HG03439 (cell line): ENCODE measurements around the gene KEAP1.
A peak's percentile ranks its signal among the peaks of the same experiment; 100 is the strongest.

ENCODE experiments used
- ATAC-seq: cut with Tn5 transposase; IDR thresholded peaks from one replicate; pipeline ENCODE4 v1.9.1; 2021; ENCODE audit warnings: mild to moderate bottlenecking, moderate library complexity; ENCODE audit not compliant: unreplicated experiment

Gene KEAP1

DNA sequence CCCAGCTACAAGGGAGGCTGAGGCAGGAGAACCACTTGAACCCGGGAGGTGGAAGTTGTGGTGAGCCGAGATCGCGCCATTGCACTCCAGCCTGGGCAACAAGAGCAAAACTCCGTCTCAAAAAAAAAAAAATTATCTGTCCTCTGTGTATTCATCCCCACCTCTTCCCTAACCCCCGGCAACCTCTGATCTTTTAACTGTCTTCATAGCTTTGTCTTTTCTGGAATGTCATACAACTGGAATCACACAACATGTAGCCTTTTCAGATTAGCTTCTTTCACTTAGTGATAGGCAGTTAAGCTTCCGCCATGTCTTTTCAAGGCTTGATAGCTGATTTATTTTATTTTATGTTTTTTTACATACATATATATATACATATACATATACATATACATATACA, 22.5 kb upstream of the KEAP1 start:
- no peak for ATAC-seq

DNA sequence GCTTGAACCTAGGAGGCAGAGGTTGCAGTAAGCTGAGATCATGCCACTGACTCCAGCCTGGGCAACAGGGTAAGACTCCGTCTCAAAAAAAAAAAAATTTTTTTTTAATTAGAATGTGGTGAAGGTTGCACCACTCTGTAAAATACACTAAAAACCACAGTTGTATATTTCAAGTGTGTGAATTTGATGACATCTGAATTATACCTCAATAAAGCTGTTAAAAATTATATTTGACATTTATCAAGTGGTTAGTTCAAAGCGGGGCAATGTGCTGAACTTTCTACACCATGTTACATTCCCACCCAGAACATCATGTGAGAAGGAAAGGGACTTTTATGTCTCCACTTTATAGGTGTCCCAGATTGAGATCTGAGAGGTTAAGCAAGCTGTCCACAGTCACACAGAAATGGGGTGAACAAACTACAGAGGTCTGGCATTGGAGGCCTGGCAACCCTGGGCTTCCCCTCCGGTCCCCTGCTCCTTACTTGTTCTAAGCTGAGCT, 20.0 kb upstream of the KEAP1 start:
- ATAC-seq, result no peak

DNA sequence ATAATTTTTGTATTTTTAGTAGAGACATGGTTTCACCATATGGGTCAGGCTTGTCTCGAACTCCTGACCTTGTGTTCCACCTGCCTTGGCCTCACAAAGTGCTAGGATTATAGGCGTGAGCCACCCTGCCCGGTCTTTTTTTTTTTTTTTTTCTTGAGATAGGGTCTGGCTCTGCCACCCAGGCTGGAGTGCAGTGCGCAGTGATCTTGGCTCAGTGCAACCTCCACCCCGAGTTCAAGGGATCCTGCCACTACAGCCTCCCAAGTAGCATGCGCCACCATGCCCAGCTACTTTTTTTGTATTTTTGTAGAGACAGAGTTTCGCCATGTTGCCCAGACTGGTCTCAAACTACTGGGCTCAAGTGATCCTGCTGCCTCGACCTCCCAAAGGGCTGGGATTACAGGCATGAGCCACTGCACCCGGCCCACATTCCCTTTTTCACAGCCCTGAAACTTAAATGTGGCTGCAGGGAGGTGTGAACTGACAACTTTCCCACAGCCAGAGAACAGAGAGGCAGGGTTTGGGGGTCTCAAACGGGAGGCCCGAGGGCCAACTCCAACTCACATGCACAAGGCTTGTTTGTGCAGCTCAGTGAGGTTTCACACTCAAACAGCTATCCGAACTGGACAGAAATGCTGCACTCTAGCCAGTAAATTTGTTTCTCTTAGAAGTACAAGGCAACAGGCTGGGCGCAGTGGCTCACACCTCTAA, 18.5 kb upstream of the KEAP1 start:
- ATAC-seq, result no peak

DNA sequence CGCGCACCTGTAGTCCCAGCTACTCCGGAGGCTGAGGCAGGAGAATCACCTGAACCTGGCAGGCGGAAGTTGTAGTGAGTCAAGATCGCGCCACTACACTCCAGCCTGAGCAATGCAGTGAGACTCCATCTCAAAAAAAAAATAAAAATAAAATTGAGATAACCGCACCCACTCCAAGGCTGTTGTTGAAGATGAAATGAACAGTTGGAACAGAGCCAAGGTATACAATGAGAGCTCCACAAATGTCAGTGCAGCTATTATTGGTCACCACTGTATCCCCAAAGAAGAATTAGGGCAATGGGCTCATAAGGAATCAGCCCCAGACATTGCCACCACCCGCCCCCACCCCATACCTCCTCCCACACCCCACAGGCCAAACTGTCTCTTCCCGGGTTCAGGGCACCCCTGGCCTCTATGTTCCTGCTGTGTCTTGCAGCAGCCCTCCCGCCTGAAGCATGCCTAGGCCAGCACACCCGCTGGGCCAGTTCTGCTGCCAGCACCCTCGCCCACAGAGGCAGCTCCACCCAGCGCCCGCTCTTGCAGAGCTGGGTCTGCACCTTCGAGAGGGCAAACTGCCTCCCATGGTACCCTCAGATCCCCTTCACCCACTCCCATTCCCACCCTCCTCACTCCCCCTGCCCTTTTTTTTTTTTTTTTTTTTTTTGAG, 17.6 kb upstream of the KEAP1 start:
- ATAC-seq, result no peak

DNA sequence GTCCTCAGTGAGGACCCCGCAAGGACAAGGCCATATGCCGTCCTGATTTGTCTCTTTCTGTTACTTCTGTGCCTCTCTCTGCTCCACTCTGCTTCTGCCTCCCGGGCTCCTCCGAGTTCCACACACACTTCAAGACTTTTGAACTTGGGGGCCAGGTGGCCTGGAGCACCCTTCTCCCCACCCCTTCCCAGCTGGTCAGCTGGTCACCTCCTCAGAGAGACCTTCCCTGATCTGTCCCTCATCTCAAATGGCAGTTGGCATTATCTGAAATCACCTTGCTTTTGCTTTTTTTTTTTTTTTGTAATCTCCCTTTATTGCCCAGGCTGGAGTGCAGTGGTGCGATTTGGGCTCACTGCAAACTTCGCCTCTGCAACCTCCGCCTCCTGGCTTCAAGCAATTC, 16.3 kb upstream of the KEAP1 start:
- no peak for ATAC-seq

DNA sequence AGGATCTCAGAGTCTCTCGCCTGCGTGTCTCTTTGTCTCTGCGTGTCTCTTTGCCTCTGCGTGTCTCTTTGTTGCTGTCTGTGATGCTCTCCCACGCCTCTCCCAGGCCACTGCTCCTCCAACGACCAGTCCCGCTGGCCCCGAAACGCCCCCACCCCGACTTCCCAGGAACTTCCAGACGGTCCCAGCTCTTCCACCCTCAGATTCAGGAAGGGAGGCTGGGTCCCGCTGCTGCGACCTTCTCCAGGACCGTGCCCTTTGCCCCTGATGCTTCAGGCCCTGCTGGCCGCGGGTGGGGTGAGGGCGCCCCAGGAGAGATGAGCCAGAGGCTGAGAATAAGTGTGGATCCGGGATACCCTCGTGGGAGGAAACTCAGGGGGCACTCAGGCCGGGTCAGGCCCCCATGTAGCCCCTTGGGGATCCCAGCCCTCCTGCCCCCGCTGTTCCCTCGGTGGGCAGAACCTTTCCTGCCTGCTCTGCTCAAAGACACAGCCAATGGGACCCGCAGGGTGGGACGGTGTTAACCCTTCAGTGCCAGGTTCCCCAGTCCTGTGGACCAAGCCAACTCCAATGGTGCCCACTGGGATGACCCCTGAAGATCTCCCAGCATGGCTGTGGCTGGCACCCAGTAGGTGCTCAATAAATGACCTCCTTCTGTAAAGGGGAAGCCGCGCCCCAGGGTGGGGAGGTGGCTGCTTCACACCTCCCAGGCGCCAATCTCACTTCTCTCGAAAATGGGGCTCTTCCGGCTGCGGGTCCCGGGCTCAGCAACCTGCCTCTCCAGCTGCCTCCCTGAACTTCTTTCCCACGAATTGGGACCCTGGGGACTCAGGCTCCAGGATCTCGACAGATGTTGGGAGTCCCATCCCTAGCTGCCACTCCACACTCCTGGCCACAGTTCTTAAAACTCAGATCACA, 15.5 kb upstream of the KEAP1 start:
- ATAC-seq, result no peak

DNA sequence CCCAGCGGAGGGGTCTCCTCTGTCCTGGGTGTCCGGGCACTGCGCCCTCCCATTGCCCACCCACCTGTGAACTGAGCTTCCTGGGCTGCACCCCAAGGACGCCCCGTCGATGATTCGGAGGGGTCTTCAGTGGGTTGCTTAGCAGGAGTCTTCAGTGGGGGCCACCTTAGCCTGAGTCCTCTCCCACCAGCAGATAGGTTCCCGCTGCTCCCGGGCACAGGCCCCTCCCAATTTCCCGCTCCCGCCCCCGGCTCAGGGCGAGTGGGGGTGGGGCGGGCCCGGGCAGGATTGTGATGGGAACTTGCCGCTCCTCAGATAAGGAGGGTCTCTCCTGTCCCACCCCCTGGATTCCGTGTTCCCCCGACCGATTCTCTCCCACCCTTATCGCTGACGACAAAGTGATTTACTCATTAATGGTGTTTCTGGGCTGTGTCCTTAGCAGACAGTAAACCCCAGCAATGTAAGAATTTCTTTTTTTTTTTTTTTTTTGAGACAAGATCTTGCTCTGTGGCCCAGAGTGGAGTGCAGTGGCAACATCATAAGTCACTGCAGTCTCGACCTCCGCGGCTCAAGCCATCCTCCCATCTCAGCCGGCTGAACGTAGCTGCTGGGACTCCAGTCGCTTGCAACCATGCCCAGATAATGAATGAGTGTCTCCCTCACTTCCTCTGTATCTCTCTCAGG, 14.7 kb upstream of the KEAP1 start:
- no peak for ATAC-seq

DNA sequence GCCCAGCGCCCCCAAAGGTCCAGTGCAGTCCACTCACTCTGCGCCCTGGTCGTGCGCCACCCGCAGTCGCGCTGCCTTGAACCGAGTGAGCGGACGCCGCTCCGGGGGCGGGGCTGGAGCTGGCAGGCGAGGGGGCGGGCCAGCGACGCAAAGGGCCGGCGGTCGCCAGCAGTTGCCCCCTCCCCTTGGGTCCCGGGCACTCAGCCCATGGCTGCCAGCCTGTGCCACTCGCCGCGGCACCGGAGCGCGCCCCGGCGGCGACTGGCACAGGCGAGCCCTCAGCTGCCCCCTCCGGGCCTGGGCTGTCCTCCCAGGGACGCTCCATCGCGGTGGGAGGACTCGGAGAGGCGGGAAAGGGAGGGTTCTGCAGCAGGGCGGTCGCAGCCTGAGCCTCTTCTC, 14.2 kb upstream of the KEAP1 start, which contains the start of gene S1PR5:
S1PR5 (minus strand) TSS at position 87 of the 399 bp plus-strand sequence. CDS start 2,436 bp downstream, outside the sequence.
- no peak for ATAC-seq

DNA sequence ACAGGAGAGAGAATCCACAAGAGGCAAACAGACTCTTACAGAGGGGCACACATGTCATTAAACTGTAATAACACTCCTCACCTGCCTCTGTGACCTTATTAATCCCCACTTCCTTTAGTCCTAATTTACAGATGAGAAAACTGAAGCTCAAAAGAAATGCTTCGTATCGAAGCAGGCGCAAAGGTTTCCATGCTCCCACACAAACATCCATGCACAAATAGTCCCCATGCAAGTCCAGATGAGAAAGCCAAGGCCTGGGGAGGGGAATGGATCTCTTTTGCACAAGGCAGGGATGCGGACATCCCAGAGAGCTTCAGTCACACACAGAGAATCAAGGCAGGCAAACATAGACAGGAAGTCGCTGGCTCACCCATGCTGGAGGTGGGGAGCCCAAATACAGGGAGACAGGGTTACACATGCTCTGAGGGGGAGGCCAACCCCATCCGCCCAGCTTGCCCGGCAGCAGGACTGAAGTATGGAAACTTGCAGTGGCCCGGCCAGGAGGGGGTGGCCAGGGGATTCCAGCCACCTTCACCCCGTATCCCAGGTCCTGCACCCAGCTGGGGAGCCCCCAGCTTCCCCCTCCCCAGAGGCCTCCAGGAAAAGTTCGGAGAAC, 13.6 kb upstream of the KEAP1 start:
- ATAC-seq, result no peak

DNA sequence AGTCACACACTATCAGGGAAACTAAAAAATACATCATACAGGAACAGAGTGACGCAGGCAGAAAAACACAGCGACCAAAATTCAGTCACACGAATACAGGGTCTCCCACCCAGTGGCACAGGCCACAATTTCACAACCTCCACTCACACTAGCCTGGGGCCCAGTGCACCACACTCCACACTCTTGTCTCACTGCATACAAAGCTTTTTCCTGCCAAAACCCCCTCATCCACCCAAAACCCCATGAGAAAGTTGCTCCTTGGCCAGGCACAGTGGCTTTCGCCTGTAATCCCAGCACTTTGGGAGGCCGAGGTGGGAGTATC, 12.9 kb upstream of the KEAP1 start:
- ATAC-seq, result no peak

DNA sequence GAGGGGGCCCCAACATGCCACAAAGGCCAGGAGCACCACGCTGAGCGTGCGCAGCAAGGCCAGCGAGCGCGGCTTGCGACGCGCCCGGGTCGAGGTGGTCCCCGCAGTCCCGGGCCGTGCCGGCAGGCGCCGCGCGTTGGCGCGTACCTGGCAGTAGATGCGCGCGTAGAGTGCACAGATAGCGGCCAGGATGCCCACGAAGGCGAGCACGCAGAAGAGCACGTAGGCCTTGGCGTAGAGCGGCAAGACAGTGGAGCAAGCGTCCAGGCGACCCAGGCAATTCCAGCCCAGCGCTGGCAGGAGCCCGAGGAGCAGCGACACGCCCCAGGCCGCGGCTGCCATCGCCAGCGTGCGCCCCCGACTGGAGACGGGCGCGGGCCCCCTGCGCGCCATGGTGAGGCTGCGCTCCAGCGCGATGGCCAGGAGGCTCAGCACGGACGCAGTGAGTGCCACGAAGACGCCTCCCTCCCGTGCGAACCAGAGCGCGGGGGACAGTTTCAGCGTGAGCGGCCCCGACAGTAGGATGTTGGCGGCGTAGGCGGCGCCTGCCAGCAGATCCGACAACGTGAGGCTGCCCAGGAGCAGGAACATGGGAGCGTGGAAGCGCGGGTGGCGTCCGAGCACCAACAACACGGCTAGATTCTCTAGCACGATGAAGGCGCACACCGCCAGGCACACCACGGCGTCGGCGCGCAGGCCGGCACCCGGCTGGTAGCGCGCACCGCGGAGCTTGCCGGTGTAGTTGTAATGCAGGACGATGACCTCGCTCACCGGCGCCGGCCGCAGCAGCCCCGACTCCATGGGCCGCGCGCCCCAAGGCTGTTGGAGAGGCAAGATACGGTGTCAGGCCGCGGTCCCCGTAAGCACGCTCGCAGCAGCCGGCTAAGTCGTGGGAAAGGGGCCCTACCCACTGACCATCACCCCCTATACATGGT, 11.3 kb upstream of the KEAP1 start:
- ATAC-seq, result no peak

DNA sequence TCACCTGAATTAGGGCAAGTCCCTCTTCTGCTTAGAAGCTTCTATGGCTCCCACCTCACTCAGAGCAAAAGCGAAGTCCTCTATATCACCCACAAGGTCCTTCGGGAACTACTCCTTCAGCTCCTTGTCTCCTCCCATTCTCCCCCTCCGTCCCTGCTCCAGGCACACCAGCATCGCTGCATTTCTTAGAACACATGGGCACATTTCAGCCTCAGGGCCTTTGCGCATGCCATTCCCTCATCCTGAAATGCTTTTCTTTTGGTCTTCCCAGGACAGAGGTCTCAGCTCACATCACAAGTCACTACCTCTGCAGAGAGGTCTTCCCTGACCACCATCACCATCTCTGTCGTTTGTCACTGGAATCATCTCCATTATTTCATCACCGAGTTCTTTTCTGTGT, 10.1 kb upstream of the KEAP1 start:
- ATAC-seq, result no peak

DNA sequence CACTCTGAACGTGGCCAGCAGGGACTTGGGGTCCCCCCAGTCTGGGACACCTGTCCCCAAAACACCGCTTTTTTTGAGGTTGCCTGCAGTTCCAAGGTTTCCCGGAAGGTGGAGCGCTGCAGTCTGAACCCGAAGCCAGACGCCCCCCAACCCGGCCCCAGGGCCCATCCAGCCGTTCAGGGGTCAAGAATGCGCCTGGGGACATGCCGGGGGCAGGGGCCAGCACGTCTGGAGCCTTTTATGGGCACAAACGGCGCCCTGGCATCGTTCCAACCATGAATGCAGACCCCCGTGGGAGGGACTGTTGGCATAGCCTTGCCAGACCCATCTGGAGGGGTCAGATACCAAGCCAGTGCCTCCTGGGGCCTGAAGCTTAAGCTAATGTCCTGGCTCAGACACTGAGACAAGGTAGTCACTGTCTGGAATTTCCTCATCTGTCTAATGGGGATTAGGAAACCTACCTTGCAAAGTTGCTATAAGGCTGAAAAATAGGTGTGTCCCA, 7.2 kb upstream of the KEAP1 start:
- ATAC-seq, result no peak

DNA sequence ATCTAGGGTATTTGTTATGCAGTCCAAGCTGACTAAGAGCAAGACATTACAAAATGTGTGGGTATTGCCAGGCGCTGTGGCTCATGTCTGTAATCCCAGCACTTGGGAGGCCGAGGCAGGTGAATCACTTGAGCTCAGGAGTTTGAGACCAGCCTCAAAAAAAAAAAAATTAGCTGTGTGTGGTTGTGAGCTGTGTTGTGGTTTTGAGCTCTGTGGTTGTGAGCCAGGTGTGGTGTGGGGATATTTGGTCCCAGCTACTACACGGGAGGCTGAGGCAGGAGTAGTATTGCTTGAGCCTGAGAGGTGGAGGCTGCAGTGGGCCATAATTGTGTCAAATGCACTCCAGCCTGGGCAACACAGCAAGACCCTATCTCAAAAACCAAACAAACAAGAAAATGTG, 5.6 kb upstream of the KEAP1 start:
- no peak for ATAC-seq

DNA sequence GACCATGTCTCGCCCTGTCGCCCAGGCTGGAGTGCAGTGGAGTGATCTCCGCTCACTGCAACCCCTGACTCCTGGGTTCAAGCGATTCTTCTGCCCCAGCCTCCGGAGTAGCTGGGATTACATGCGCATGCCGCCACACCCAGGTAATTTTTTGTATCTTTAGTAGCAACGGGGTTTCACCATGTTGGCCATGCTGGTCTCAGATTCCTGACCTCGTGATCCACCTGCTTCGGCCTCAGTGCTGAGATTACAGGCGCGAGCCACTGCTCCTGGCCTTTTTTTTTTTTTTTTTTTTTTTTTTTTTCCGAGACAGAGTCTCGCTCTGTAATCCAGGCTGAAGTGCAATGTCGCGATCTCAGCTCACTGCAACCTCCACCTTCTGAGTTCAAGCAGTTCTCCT, 4.9 kb upstream of the KEAP1 start:
- ATAC-seq, result no peak

DNA sequence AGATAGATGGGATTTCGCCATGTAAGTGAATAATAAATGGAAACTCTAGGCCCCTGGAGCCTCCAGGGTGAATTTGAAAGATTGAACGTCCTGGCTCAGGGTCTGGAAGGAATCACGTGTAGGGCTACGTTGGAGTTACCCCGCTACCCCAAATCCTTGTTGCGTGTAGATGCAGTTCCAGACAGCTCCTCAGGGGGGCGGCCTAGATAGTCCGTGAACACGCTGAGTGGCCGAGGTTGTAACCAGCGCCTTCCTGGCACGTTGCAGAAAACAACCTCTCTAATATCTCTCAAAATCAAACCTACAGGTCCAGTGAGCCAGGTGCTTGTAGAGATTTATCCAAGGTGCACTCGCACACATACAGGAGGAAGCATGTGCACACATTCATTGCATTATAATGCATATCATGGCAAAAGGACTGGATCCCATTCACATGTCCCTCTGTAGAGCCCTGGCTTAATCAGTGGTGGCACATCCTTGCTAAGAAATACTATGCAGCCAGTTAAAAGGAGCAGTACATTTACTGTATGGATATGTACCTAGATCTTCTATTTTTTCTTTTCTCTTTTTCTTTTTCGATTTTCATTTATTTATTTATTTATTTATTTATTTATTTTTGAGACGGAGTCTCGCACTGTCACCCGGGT, 2.5 kb upstream of the KEAP1 start:
- no peak for ATAC-seq

DNA sequence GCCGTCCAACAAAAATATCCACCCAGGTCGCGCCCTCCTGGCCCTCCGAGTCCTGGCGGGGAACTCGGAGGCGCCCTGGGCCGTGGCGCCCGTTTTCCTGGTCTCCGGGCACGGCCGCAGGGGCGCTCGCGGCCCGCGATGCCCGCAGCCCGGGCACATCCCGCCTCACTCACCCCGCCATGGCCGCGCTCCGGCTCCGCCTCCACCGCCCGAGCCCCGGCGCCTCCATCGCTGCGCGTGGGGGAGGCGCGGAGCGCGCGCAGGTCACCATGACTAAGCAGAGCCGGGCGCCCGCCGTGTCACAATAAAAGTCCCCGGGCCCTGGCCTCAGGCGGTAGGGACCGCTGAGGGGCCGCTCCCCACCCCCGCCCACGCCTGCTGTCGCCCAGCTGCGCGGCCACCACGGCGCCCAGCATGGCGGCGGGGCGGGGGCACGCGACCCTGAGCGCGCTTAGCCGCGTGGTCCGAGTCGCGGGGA, 593 bp downstream of the KEAP1 start:
- peak; percentile 93 for ATAC-seq

DNA sequence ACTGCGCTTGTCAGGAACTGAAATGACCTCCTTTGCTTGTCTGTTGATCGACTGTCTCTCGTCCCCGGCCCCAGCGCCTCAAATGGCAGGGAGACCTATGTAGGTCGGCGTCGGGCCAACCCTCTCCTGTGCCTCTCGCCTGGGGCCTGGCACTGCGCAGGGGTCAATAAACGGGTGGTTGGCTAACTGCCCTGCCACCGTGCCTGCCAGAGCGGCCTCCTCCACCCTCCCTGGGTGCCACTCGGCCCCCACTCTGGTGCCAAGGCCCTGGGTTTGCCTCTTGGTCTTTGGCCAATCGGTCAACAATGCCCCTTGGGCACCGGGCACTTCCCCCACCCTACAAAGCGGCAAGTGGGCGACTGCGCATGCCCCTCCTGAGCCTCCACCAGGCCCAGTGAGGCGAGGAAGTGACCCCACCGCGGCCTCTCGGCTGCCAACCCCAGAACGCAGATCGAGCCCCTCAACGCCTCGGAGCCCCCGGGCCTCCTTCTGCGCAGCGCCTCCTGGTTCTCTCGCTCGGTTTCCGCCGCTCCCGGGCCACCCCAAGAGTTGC, 1.1 kb downstream of the KEAP1 start:
- ATAC-seq, result peak; percentile 38
